ENCODE measurements around the gene CELSR1. TPM values are rescaled to one million over a fixed set of nuclear protein-coding genes. Genes with fewer than 3 reads are reported as not detected.

CELSR1 gene
- polyA plus RNA-seq, 3 donors, result 0.61 to 1.9 (median 1.2) TPM

GRCh38 chr22:46460857-46461256 is 76.6 kb downstream of the CELSR1 start:
- no peak overlapping the region for H3K27ac ChIP-seq (ENCODE audit: low read depth, low read length)
- WGBS, 3 donors, result 54 to 65% (median 64%) methylated on average over 12 of the region's 12 CpGs

- 87 to 90% (median 89%) methylated on average over 17 of the region's 17 CpGs for WGBS, 3 donors
Measured at GRCh38 chr22:46459347-46460065, 77.9 kb downstream of the CELSR1 start.

DNA sequence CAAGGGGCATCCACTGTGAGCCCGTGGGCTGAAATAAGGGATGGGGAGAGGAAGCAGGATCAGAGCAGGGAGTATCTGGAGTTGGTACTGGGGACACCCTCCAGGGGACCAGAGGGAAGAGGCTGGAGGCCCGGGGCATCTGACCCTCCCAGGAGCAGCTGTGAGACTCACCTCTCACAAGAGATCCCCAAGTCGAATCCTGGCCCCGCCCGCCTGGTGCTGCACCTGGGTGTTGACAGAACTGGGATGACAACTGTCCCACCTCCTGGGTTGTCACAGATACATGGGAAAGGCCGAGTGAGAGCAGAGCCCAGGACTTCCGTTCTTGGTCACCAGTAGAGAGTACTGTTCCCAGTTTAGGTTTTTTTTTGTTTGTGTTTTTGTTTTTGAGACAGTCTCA is 78.9 kb downstream of the CELSR1 start:
- H3K27ac ChIP-seq (ENCODE audit: low read depth, low read length), result no peak overlapping the region
- WGBS, 3 donors, result 83 to 97% (median 86%) methylated on average over 6 to 7 of the region's 7 CpGs

More at GRCh38 chr22:46459347-46460065, 77.9 kb downstream of the CELSR1 start:
- no peak overlapping the region for H3K27ac ChIP-seq (ENCODE audit: low read depth, low read length)

GRCh38 chr22:46457502-46458488 is 79.6 kb downstream of the CELSR1 start:
- WGBS, 3 donors, result 70 to 73% (median 71%) methylated on average over 32 to 34 of the region's 34 CpGs
- H3K27ac ChIP-seq (ENCODE audit: low read depth, low read length), result no peak overlapping the region

- H3K27ac ChIP-seq (ENCODE audit: low read depth, low read length), result no peak overlapping the region
- 86 to 93% (median 91%) methylated on average over 12 of the region's 12 CpGs for WGBS, 3 donors
Measured at GRCh38 chr22:46456818-46457163, 80.6 kb downstream of the CELSR1 start.

DNA sequence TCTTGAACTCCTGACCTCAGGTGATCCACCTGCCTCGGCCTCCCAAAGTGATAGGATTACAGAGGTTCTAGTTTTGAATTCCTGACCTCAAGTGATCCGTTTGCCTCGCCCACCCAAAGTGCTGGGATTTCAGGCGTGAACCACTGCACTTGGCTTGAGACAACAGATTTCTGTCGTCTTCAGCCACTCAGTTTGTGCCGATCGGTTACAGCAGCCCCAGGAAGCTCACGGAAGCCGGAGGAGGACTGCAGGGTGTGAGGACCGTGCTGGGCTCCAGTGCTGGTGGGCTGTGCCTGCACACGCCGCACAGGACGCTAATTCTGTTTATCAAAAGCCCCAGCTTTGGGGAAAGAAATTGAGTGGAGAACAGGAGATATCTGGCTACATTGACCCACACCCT is 82.0 kb downstream of the CELSR1 start:
- 87 to 89% (median 87%) methylated on average over 13 of the region's 13 CpGs for WGBS, 3 donors

GRCh38 chr22:46454504-46455269 is 82.7 kb downstream of the CELSR1 start:
- 74 to 88% (median 88%) methylated on average over 33 of the region's 33 CpGs for WGBS, 3 donors
- H3K27ac ChIP-seq (ENCODE audit: low read depth, low read length), result no peak overlapping the region

More for the DNA sequence above, 82.0 kb downstream of the CELSR1 start:
- no peak overlapping the region for H3K27ac ChIP-seq (ENCODE audit: low read depth, low read length)

DNA sequence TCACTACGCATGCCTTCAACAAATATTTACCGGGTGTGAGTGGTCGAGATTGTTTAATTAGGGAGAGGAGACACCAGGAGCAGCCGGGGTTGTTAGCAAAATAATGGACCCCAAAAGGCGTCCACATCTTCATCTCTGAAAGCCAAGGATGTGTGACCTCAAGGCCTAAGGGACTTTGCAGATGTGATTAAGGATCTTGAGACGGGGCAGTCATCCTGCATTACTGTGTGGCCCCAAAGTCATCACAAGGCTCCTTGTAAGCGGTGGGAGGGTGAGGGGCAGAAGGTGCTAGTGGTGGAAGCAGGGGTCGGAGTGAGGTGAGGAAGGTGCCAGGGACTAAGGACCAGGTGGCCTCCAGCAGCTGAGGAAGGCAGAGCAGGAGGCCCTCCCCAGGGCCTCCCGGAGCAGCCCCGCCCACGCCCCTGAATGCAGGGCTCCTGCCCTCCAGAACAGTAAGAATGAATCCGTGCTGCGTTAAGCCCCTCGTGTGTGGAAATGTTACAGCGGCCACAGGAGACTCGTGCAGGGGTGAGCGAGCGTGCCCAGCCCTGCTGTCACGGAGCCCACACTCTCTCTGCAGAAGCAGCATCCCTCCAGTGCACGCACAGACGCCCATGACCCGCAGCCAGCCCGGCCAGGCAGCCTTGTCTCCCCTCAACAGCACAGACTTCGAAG is 83.5 kb downstream of the CELSR1 start:
- H3K27ac ChIP-seq (ENCODE audit: low read depth, low read length), result no peak overlapping the region
- WGBS, 3 donors, result 64 to 81% (median 79%) methylated on average over 24 of the region's 24 CpGs

DNA sequence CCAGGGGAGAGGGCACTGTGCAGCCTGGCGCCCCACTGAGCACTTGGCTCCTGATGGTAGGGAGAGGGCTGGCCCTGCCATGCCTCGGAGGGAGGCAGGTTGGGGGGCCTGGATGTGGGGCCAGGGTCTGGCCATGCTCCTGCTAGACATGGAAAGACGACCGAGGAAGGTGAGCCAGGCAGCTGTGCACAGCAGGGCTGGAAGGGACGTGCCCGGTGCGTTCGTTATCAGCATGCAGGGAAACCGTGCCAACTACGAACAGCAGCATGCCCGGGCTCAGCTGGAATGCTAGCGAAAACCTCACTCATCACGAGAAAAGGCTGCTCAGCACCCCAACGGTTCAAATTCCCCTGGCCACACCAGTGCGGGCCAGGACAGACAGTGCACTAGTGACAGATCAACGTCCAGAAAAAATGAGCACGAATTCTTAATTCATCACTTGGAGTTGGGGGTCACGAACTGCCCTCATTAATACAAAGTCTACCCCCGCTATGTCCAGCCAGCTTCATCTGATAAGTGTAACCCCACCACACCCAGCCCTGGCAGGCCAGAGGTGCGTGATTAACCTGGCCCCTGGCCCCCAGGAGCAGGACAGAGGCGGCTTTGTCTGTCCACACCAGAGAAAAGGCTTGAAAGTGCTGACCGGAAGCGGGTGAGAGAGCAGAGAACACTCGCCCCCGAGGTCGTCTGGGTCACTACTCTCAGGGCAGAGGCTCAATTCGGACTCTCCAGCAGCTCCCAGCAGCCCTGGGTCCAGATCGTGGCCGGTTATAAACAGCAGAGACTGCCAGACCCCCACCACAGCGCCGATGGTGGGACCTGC is 84.2 kb downstream of the CELSR1 start:
- no peak overlapping the region for H3K27ac ChIP-seq (ENCODE audit: low read depth, low read length)
- 33 to 71% (median 71%) methylated on average over 31 of the region's 31 CpGs for WGBS, 3 donors

GRCh38 chr22:46452195-46453005 is 85.0 kb downstream of the CELSR1 start:
- WGBS, 3 donors, result 86 to 91% (median 87%) methylated on average over 16 of the region's 16 CpGs
- no peak overlapping the region for H3K27ac ChIP-seq (ENCODE audit: low read depth, low read length)

GRCh38 chr22:46451741-46452140 is 85.7 kb downstream of the CELSR1 start:
- H3K27ac ChIP-seq (ENCODE audit: low read depth, low read length), result no peak overlapping the region
- WGBS, 3 donors, result 88 to 96% (median 89%) methylated on average over 12 of the region's 12 CpGs

DNA sequence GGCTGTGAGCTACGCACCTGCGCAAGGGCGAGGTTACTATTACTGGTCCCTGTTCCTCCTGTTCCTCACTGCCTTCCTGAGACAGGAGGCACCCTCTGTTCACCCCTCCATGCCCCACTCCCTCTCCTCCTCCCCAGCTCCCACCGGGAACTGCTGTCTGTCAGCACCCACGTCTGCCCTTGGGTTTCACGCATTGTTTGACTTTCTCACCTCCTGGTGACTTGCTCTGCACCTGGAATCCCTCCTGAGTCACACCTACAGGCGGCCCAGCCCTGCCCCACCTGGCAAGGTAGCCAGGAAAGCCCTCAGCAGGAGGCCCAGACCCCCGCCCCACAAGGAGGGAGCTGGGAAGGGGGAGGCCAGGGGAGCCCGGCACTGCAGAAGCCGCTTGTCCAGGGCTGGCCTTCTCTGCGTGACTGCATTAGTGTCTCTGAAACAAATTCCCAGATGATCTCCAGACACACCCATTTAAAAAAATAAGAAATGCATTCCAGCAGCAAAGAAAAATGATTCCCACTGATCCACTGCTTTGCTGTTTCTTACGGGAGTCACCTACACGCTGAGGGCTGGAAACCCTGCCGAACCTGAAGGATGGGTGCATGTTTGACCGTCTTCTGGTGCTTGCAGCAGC is 86.4 kb downstream of the CELSR1 start:
- H3K27ac ChIP-seq (ENCODE audit: low read depth, low read length), result no peak overlapping the region
- 75 to 80% (median 77%) methylated on average over 15 of the region's 15 CpGs for WGBS, 3 donors

- WGBS, 3 donors, result 85 to 90% (median 86%) methylated on average over 16 of the region's 16 CpGs
- H3K27ac ChIP-seq (ENCODE audit: low read depth, low read length), result no peak overlapping the region
Measured at GRCh38 chr22:46449974-46450745, 87.3 kb downstream of the CELSR1 start.

DNA sequence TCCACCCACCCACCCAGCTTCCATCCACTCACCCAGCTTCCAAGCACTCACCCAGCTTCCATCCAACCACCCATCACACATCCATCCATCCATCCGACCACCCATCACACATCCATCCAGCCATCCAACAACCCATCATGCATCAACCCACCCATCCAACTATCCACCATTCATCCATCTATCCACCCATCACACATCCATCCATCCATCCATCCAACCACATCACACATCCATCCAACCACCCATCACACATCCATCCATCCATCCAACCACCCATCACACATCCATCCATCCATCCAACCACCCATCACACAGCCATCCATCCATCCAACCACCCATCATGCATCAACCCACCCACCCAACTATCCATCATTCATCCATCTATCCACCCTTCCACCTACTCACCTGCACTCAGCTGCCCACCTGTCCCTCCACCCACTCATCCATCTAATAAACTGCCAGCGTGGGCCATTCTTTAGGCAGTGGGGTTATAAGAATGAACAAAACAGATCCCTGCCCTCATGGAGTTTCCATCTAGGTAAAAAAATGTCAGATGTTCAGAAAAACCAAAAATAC is 88.2 kb downstream of the CELSR1 start:
- WGBS, 3 donors, result 67 to 97% (median 68%) methylated on average over 2 of the region's 2 CpGs
- H3K27ac ChIP-seq (ENCODE audit: low read depth, low read length), result no peak overlapping the region

- WGBS, 3 donors, result 49 to 81% (median 77%) methylated on average over 6 of the region's 6 CpGs
- no peak overlapping the region for H3K27ac ChIP-seq (ENCODE audit: low read depth, low read length)
Measured at GRCh38 chr22:46448333-46448732, 89.1 kb downstream of the CELSR1 start.

Measured in adipose tissue (tissue), 3 donors.